22Rv1 (cell line): Measurements from ENCODE around the gene RAD51B.

Experiments
- H3K27ac ChIP-seq: fragments of 450-650 bp; 2 replicates; pipeline ENCODE4 v1.5.1; 2017
- ZFX ChIP-seq: fragments of 450-650 bp; IDR thresholded peaks from 2 replicates; pipeline ENCODE4 v1.6.1; 2017; ENCODE audit warnings: antibody characterized with exemption, borderline replicate concordance
- TF ChIP-seq, protein P1 (sequence below): fragments of 450-650 bp; IDR thresholded peaks from 2 replicates; pipeline ENCODE4 v1.5.1; 2017; ENCODE audit warnings: mild to moderate bottlenecking

The RAD51B gene

DNA sequence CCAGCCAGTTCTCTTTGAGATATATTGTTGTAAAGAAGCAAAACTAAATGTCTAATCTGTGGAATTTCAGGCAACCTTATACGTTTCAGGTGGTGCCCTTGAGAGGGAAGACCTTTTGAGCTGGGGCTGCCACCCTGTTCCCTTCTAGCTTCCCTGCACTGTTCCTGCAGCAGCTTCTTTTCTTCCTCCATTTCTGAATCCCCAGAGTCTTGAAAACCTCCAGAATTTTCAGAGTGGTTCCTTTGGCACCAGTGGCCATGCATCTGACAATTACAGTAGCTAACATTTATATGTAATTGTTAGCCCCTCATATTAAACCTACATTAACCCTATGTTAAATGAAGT is 702.0 kb downstream of the RAD51B start:
- no peak for TF ChIP-seq ZFX
- TF ChIP-seq, protein P1, sequence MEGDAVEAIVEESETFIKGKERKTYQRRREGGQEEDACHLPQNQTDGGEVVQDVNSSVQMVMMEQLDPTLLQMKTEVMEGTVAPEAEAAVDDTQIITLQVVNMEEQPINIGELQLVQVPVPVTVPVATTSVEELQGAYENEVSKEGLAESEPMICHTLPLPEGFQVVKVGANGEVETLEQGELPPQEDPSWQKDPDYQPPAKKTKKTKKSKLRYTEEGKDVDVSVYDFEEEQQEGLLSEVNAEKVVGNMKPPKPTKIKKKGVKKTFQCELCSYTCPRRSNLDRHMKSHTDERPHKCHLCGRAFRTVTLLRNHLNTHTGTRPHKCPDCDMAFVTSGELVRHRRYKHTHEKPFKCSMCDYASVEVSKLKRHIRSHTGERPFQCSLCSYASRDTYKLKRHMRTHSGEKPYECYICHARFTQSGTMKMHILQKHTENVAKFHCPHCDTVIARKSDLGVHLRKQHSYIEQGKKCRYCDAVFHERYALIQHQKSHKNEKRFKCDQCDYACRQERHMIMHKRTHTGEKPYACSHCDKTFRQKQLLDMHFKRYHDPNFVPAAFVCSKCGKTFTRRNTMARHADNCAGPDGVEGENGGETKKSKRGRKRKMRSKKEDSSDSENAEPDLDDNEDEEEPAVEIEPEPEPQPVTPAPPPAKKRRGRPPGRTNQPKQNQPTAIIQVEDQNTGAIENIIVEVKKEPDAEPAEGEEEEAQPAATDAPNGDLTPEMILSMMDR, result no peak
- H3K27ac ChIP-seq, result no peak overlapping the region

- H3K27ac ChIP-seq, result no peak overlapping the region
- TF ChIP-seq ZFX, result no peak
- TF ChIP-seq, protein P1, result no peak
Observed at GRCh38 chr14:68521961-68522509, 702.5 kb downstream of the RAD51B start.

- no peak overlapping the region for H3K27ac ChIP-seq
- TF ChIP-seq, protein P1, result no peak
- TF ChIP-seq ZFX, result no peak
Observed at GRCh38 chr14:68522510-68523325, 703.1 kb downstream of the RAD51B start.

GRCh38 chr14:68523326-68523610 is 703.7 kb downstream of the RAD51B start:
- no peak overlapping the region for H3K27ac ChIP-seq
- no peak for TF ChIP-seq ZFX
- TF ChIP-seq, protein P1, result no peak

DNA sequence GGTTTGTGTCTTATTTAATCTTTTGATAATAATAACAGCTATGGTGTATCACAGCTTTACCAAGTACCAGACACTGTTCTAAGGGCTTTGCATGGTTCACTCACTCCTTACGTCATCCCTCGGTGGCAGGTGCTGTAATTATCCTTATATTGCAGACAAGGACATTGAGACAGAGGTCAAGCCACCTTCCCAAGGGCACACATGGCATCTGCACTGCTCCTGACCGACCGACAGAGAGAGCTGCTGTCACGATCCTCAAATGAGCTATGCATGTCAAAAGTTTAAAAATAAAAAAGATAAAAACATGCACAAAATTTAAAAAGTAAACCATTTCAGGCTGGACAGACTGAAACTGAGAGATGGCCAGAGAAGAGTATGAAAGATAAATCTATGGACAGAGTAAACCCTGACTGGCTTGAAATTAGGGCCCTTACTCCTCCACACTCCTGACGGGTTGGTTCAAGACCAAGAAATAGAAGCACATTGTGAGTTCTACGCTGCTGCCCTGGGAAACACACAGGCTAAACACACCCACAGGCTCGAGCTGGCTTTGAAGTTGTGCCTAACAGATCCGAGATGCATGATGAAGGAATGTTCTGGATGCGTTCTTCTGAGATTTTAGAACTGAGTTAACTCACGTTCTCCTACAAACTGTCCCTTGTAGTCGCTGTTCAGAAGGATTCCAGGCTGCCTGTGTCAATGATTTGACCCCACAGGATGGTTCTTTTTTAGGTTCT is 704.6 kb downstream of the RAD51B start:
- TF ChIP-seq, protein P1, result no peak
- no peak for TF ChIP-seq ZFX
- no peak overlapping the region for H3K27ac ChIP-seq

- no peak for TF ChIP-seq ZFX
- TF ChIP-seq, protein P1, result no peak
- no peak overlapping the region for H3K27ac ChIP-seq
Observed at GRCh38 chr14:68525516-68525915, 705.9 kb downstream of the RAD51B start.

DNA sequence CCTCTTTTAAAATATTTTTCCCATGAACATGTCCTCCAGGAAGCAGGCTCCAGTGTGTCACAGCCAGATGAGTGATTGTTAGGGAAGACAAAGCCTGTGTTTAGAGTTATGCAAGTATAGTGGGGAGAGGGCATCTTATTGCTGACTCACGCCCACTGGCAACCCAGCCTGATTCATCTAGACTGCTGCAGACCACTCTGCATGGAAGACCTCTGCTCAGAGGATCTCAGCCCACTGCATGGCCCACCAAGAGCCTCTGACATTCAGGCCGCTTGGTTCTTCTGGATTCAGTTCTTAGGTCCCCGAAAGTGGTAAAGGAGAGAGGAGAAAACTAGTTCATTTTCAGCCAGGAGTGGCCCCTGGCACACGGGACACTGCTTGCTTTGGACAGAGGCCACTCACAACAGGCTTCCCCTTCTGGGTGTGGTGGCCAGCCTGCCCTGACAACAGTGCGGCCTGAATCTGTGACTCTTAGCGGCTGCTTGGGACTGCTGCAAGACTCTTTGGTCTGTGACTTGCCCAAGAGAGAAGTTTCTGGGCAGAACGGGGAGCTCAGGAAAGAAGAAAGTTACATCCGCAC is 707.0 kb downstream of the RAD51B start:
- H3K27ac ChIP-seq, result no peak overlapping the region
- TF ChIP-seq, protein P1, result no peak
- TF ChIP-seq ZFX, result no peak
